K562 (cell line): ENCODE data around the gene HAT1. TPM values are rescaled to one million over a fixed set of nuclear protein-coding genes. Genes with fewer than 3 reads are reported as not detected.
A peak's percentile ranks its signal among the peaks of the same experiment; 100 is the strongest.

ENCODE experiments used
- FIP1L1 ChIP-seq: fragments of 200-400 bp; formaldehyde crosslinking; IDR thresholded peaks from 2 replicates; pipeline ENCODE4 v1.6.1; 2018; ENCODE audit warnings: mild to moderate bottlenecking, low read depth, low read length; ENCODE audit not compliant: poor library complexity, severe bottlenecking
- HMG20A ChIP-seq: fragments of 450-650 bp; formaldehyde crosslinking; conservative IDR thresholded peaks from 2 replicates; pipeline ENCODE4 v1.4.0; 2020; ENCODE audit warnings: mild to moderate bottlenecking, mixed read lengths
- HMG20B ChIP-seq: fragments of 250-450 bp; sonication (Bioruptor Pico); IDR thresholded peaks from 2 replicates; pipeline ENCODE4 v1.5.0; 2021; ENCODE audit warnings: mild to moderate bottlenecking
- MCM3 ChIP-seq: fragments of 450-650 bp; IDR thresholded peaks from 2 replicates; pipeline ENCODE4 v1.6.1; 2016
- POLR3G ChIP-seq: IDR thresholded peaks from 2 replicates; pipeline ENCODE4 v1.6.1; 2011; ENCODE audit not compliant: insufficient read length, insufficient replicate concordance; ENCODE audit errors: extremely low read depth
- RBM34 ChIP-seq: fragments of 200-400 bp; formaldehyde crosslinking; IDR thresholded peaks from 2 replicates; pipeline ENCODE4 v1.6.1; 2018; ENCODE audit warnings: low read length, borderline replicate concordance; ENCODE audit not compliant: insufficient read depth
- SETDB1 ChIP-seq: IDR thresholded peaks from one replicate; pipeline ENCODE4 v1.6.1; 2012; ENCODE audit warnings: low read length, control low read depth, inconsistent platforms
- TGIF2 ChIP-seq: sonication (generic); formaldehyde crosslinking; IDR thresholded peaks from 2 replicates; pipeline ENCODE4 v1.8.1; 2022; ENCODE audit warnings: mild to moderate bottlenecking, missing genetic modification reagents, moderate library complexity
- TOE1 ChIP-seq, 2 experiments: fragments of 450-650 bp in 1 of 2; sonication (generic) in 1 of 2; formaldehyde crosslinking in 1 of 2; IDR thresholded peaks; 2 replicates each; pipeline versions ENCODE4 v1.7.1 to v1.8.0; 2016 to 2022; ENCODE audit warnings: borderline replicate concordance in 2 of 2, mild to moderate bottlenecking in 2 of 2, antibody characterized with exemption in 1 of 2, inconsistent platforms in 1 of 2, low read depth in 1 of 2, missing genetic modification reagents in 1 of 2, moderate library complexity in 1 of 2
- ZC3H11A ChIP-seq: IDR thresholded peaks from 2 replicates; pipeline ENCODE4 v1.6.1; 2012; ENCODE audit warnings: low read depth, low read length, improper control_type of control experiment
- polyA plus RNA-seq, 8 experiments: library from polyadenylated mRNA; depleted of rRNA in 4 of 8; stranded (reverse) in 5 of 8; unstranded in 3 of 8; fragments of >200 nt; fragmentation: Nextera tagmentation in 2 of 8; fragmentation: Illumina TruSeq in 1 of 8; extraction: Ambion mirVana in 2 of 8; extraction: Trizol in 1 of 8; gene quantifications; 2 replicates each; pipeline versions ENCODE4 v1.2.1 to v1.2.3, GENCODE V29; 2011 to 2014; ENCODE audit warnings: inconsistent platforms in 1 of 8, missing spikeins in 1 of 8
- total RNA-seq, 7 experiments: library from RNA; depleted of rRNA in 6 of 7; stranded (reverse); fragments of >200 nt in 6 of 7; fragmentation: Illumina TruSeq in 2 of 7; extraction: Trizol in 2 of 7; gene quantifications; 2 replicates each; pipeline versions ENCODE4 v1.2.1 to v1.2.3, GENCODE V29; 2011 to 2021; ENCODE audit warnings: low replicate concordance in 1 of 7
- TF ChIP-seq, protein P1 (sequence below), 2 experiments: fragments of 450-650 bp; IDR thresholded peaks; 2 replicates each; pipeline ENCODE4 v1.6.1; 2016
- TF ChIP-seq, protein P2 (sequence below): fragments of 200-800 bp; sonication (Bioruptor generic); IDR thresholded peaks from 2 replicates; pipeline ENCODE4 v1.6.1; 2016; ENCODE audit warnings: missing genetic modification characterization, missing compliant biosample characterization
- TF ChIP-seq, protein P3 (sequence below): fragments of 450-650 bp; conservative IDR thresholded peaks from 2 replicates; pipeline ENCODE4 v1.6.1; 2016; ENCODE audit warnings: missing genetic modification characterization, low read depth, mild to moderate bottlenecking, missing compliant biosample characterization, moderate library complexity
- TF ChIP-seq, protein P4 (sequence below): IDR thresholded peaks from 2 replicates; pipeline ENCODE4 v1.6.1; 2012; ENCODE audit warnings: low read depth, low read length, improper control_type of control experiment, borderline replicate concordance
- TF ChIP-seq, protein P5 (sequence below): sonication (generic); formaldehyde crosslinking; IDR thresholded peaks from 2 replicates; pipeline ENCODE4 v1.8.0; 2022; ENCODE audit warnings: mild to moderate bottlenecking, low read depth, missing genetic modification reagents

HAT1 gene
- total and polyA plus RNA-seq, 9 of the 15 experiments (the other 6 are each of a cell fraction or from before 2014, with no cell fraction given) = 125 to 384 (median 244) TPM

DNA sequence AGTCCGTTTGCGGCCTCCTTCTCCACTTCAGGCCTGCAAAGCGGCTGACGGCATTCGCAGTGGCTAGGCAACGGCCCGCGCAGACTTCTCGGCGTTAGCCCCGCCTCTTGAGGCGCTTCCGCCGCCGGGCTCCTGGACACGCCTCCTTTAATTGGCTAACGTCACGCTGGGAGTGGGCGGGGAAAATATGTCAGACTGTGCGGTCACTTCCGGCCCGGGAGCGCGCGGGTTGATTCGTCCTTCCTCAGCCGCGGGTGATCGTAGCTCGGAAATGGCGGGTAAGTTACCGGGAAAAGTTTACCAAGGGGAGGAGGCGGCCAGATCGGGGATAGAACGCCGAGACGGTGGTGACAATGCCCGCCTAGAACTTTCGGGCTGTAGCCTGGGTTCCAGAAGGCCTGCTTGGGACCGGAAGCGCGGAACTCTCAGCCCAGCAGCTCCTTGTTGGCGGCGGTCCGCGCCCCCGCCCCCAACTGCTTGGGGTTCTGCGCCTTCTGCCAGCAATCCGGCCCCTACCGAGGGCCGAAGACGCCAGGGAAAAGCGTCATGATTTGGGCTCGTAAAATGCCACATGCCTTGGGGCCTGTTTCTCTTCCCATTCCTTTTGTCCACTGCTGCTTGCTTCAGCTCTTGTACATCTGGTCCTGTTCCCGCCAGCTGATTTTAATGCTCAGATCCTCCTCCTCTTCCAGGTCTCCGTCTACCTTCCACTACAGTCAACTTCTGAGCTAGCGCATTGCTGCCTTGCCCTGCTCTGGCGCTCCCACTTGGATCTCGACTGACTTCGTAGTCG, at the start of gene HAT1 (continued):
- TF ChIP-seq FIP1L1 = no peak
- TF ChIP-seq SETDB1 = no peak
- TF ChIP-seq ZC3H11A = peak; percentile 68; the same call in 1 of the 2 replicates
- TF ChIP-seq POLR3G = no peak
- TF ChIP-seq MCM3 = no peak
- TF ChIP-seq HMG20A = no peak
- TF ChIP-seq TGIF2 (CRISPR knock-in tag) = peak; percentile 77; the same call in 1 of the 2 replicates
- TF ChIP-seq, protein P1, sequence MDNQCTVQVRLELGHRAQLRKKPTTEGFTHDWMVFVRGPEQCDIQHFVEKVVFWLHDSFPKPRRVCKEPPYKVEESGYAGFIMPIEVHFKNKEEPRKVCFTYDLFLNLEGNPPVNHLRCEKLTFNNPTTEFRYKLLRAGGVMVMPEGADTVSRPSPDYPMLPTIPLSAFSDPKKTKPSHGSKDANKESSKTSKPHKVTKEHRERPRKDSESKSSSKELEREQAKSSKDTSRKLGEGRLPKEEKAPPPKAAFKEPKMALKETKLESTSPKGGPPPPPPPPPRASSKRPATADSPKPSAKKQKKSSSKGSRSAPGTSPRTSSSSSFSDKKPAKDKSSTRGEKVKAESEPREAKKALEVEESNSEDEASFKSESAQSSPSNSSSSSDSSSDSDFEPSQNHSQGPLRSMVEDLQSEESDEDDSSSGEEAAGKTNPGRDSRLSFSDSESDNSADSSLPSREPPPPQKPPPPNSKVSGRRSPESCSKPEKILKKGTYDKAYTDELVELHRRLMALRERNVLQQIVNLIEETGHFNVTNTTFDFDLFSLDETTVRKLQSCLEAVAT (IDR thresholded peaks at IDR 0.05) = no peak
- TF ChIP-seq, protein P2, sequence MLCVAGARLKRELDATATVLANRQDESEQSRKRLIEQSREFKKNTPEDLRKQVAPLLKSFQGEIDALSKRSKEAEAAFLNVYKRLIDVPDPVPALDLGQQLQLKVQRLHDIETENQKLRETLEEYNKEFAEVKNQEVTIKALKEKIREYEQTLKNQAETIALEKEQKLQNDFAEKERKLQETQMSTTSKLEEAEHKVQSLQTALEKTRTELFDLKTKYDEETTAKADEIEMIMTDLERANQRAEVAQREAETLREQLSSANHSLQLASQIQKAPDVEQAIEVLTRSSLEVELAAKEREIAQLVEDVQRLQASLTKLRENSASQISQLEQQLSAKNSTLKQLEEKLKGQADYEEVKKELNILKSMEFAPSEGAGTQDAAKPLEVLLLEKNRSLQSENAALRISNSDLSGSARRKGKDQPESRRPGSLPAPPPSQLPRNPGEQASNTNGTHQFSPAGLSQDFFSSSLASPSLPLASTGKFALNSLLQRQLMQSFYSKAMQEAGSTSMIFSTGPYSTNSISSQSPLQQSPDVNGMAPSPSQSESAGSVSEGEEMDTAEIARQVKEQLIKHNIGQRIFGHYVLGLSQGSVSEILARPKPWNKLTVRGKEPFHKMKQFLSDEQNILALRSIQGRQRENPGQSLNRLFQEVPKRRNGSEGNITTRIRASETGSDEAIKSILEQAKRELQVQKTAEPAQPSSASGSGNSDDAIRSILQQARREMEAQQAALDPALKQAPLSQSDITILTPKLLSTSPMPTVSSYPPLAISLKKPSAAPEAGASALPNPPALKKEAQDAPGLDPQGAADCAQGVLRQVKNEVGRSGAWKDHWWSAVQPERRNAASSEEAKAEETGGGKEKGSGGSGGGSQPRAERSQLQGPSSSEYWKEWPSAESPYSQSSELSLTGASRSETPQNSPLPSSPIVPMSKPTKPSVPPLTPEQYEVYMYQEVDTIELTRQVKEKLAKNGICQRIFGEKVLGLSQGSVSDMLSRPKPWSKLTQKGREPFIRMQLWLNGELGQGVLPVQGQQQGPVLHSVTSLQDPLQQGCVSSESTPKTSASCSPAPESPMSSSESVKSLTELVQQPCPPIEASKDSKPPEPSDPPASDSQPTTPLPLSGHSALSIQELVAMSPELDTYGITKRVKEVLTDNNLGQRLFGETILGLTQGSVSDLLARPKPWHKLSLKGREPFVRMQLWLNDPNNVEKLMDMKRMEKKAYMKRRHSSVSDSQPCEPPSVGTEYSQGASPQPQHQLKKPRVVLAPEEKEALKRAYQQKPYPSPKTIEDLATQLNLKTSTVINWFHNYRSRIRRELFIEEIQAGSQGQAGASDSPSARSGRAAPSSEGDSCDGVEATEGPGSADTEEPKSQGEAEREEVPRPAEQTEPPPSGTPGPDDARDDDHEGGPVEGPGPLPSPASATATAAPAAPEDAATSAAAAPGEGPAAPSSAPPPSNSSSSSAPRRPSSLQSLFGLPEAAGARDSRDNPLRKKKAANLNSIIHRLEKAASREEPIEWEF = no peak
- TF ChIP-seq, protein P3, sequence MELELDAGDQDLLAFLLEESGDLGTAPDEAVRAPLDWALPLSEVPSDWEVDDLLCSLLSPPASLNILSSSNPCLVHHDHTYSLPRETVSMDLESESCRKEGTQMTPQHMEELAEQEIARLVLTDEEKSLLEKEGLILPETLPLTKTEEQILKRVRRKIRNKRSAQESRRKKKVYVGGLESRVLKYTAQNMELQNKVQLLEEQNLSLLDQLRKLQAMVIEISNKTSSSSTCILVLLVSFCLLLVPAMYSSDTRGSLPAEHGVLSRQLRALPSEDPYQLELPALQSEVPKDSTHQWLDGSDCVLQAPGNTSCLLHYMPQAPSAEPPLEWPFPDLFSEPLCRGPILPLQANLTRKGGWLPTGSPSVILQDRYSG (tag) = no peak
- TF ChIP-seq RBM34 = no peak
- TF ChIP-seq, protein P4, sequence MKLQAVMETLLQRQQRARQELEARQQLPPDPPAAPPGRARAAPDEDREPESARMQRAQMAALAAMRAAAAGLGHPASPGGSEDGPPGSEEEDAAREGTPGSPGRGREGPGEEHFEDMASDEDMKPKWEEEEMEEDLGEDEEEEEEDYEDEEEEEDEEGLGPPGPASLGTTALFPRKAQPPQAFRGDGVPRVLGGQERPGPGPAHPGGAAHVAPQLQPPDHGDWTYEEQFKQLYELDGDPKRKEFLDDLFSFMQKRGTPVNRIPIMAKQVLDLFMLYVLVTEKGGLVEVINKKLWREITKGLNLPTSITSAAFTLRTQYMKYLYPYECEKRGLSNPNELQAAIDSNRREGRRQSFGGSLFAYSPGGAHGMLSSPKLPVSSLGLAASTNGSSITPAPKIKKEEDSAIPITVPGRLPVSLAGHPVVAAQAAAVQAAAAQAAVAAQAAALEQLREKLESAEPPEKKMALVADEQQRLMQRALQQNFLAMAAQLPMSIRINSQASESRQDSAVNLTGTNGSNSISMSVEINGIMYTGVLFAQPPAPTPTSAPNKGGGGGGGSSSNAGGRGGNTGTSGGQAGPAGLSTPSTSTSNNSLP = peak; percentile 8; the same call in 1 of the 2 replicates
- TF ChIP-seq TOE1 (IDR thresholded peaks at IDR 0.05; ENCODE audit: borderline replicate concordance) = no peak
- TF ChIP-seq TOE1 (CRISPR knock-in tag; IDR thresholded peaks at IDR 0.05; ENCODE audit: borderline replicate concordance, low read depth) = 0 out of 2 replicates have a peak, but pooled peaks have one; percentile 49
- TF ChIP-seq HMG20B (CRISPR knock-in tag) = no peak
- TF ChIP-seq, protein P5, sequence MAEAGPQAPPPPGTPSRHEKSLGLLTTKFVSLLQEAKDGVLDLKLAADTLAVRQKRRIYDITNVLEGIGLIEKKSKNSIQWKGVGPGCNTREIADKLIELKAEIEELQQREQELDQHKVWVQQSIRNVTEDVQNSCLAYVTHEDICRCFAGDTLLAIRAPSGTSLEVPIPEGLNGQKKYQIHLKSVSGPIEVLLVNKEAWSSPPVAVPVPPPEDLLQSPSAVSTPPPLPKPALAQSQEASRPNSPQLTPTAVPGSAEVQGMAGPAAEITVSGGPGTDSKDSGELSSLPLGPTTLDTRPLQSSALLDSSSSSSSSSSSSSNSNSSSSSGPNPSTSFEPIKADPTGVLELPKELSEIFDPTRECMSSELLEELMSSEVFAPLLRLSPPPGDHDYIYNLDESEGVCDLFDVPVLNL = 0 out of 2 replicates have a peak, but pooled peaks have one; percentile 20
